ENCODE measurements around the gene SEMA7A. TPM values are rescaled to one million over a fixed set of nuclear protein-coding genes. Genes with fewer than 3 reads are reported as not detected.

SEMA7A gene
- total RNA-seq, 4 donors from 2014 or later = 0.20 to 5.6 (median 3.1) TPM

GRCh38 chr15:74402873-74403587, 30.7 kb downstream of the SEMA7A start:
- no peaks in the 10 kb centered on the region for H3K9me3 ChIP-seq
- no peak overlapping the region for H3K4me3 ChIP-seq
- intact Hi-C loops (cut with DNase I; ENCODE audit: low total_unique reads) (no loop called here), in situ Hi-C loops (cut with MboI; ENCODE audit: low pct_ligation_motif_present in 1 of 4, low pct_unique_long_range_greater_than_20kb in 1 of 4, low sequenced_read_pairs in 3 of 4) (no loop called here)
- peak; percentile 68 for DNase-seq
- TF ChIP-seq POLR2AphosphoS5 (IDR thresholded peaks at IDR 0.05) (no peak), POLR2A (IDR thresholded peaks at IDR 0.05) (no peak), CTCF (IDR thresholded peaks at IDR 0.05) (no peak), EP300 (IDR thresholded peaks at IDR 0.05; ENCODE audit: low read depth) (no peak)
- peak overlapping the region in 1 of 4 donors; percentile 6 for H3K27ac ChIP-seq
- H3K27me3 ChIP-seq = peaks cover 17% of the 10 kb centered on the region
- 62% methylated on average over 13 of the region's 13 CpGs; no CpG with 5 or more reads in 1 of the 2 donors for WGBS, 2 donors (ENCODE audit: low coverage in 1 of 2)
- H3K4me1 ChIP-seq = peaks cover 0 to 13% (median 0%) of the 10 kb centered on the region in 4 donors
- no peaks in the 10 kb centered on the region for H3K36me3 ChIP-seq

- DNase-seq = no peak
- TF ChIP-seq POLR2A (IDR thresholded peaks at IDR 0.05) (no peak), EP300 (IDR thresholded peaks at IDR 0.05; ENCODE audit: low read depth) (no peak), POLR2AphosphoS5 (IDR thresholded peaks at IDR 0.05) (no peak), CTCF (IDR thresholded peaks at IDR 0.05) (no peak)
- Histone ChIP-seq H3K9me3 (no peaks in the 10 kb centered on the region), H3K36me3 (no peaks in the 10 kb centered on the region), H3K4me1 (peaks cover 0 to 13% (median 0%) of the 10 kb centered on the region in 4 donors), H3K4me3 (no peak overlapping the region), H3K27ac (peak overlapping the region in 1 of 4 donors; percentile 6), H3K27me3 (peaks cover 17% of the 10 kb centered on the region)
- in situ Hi-C loops (cut with MboI; ENCODE audit: low pct_ligation_motif_present in 1 of 4, low pct_unique_long_range_greater_than_20kb in 1 of 4, low sequenced_read_pairs in 3 of 4) = no loop called here
- intact Hi-C loops (cut with DNase I; ENCODE audit: low total_unique reads) = no loop called here
- WGBS, 2 donors (ENCODE audit: low coverage in 1 of 2) = 81 to 100% methylated on average over 1 to 5 of the region's 5 CpGs
Measured at GRCh38 chr15:74402337-74402841, 31.4 kb downstream of the SEMA7A start.

- no peak overlapping the region for H3K4me3 ChIP-seq
- no peak for DNase-seq
- 58 to 60% methylated on average over 1 to 11 of the region's 11 CpGs for WGBS, 2 donors (ENCODE audit: low coverage in 1 of 2)
- peaks cover 17% of the 10 kb centered on the region for H3K27me3 ChIP-seq
- H3K36me3 ChIP-seq = no peaks in the 10 kb centered on the region
- no peak for TF ChIP-seq POLR2A (IDR thresholded peaks at IDR 0.05)
- no peak for TF ChIP-seq CTCF (IDR thresholded peaks at IDR 0.05)
- TF ChIP-seq EP300 (IDR thresholded peaks at IDR 0.05; ENCODE audit: low read depth) = no peak
- in situ Hi-C loops (cut with MboI; ENCODE audit: low pct_ligation_motif_present in 1 of 4, low pct_unique_long_range_greater_than_20kb in 1 of 4, low sequenced_read_pairs in 3 of 4) (no loop called here), intact Hi-C loops (cut with DNase I; ENCODE audit: low total_unique reads) (no loop called here)
- peak overlapping the region in 2 of 4 donors; percentile 12 to 13 for H3K27ac ChIP-seq
- no peaks in the 10 kb centered on the region for H3K9me3 ChIP-seq
- peaks cover 0 to 13% (median 0%) of the 10 kb centered on the region in 4 donors for H3K4me1 ChIP-seq
Measured at GRCh38 chr15:74400915-74401757, 32.6 kb downstream of the SEMA7A start.

GRCh38 chr15:74400313-74400860, 33.4 kb downstream of the SEMA7A start:
- WGBS, 2 donors (ENCODE audit: low coverage in 1 of 2) = 57 to 78% methylated on average over 5 to 10 of the region's 10 CpGs
- Histone ChIP-seq H3K27me3 (peaks cover 17% of the 10 kb centered on the region), H3K36me3 (no peaks in the 10 kb centered on the region), H3K4me1 (peaks cover 0 to 13% (median 0%) of the 10 kb centered on the region in 4 donors), H3K9me3 (no peaks in the 10 kb centered on the region), H3K27ac (no peak overlapping the region), H3K4me3 (no peak overlapping the region)
- no peak for DNase-seq
- TF ChIP-seq POLR2AphosphoS5 (IDR thresholded peaks at IDR 0.05) (no peak), POLR2A (IDR thresholded peaks at IDR 0.05) (no peak), EP300 (IDR thresholded peaks at IDR 0.05; ENCODE audit: low read depth) (no peak), CTCF (IDR thresholded peaks at IDR 0.05) (no peak)
- in situ Hi-C loops (cut with MboI; ENCODE audit: low pct_ligation_motif_present in 1 of 4, low pct_unique_long_range_greater_than_20kb in 1 of 4, low sequenced_read_pairs in 3 of 4) (no loop called here), intact Hi-C loops (cut with DNase I; ENCODE audit: low total_unique reads) (no loop called here)

Measured in transverse colon (tissue), 4 donors.